Measurements from ENCODE around the gene CLSTN2. TPM values are rescaled to one million over a fixed set of nuclear protein-coding genes. Genes with fewer than 3 reads are reported as not detected.
A peak's percentile ranks its signal among the peaks of the same experiment; 100 is the strongest.

The CLSTN2 gene
- total and polyA plus RNA-seq, 2 of the 8 experiments (the other 6 are each of a cell fraction or from before 2014, with no cell fraction given) = 0.39 to 0.52 TPM

DNA sequence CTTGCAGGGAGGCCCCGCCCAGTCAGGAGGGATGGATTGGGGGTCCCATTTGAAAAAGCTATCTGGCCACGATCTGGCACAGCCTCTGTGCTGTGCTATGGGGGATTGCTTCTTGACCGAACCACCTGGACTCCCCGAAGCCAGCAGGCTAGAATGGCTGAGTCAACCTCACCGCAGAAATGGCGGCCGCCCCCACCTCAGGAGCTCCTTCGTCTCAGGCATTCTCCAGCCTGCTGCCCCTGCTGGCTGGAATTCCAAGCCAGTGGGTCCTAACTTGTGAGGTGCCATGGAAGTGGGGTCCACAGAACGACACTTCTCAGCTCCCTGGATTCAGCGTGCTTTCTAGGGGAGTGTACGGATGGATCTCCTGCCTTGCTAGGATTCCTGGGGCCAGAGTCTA lies 562.3 kb downstream of the CLSTN2 start (continued):
- TF ChIP-seq, protein P1, sequence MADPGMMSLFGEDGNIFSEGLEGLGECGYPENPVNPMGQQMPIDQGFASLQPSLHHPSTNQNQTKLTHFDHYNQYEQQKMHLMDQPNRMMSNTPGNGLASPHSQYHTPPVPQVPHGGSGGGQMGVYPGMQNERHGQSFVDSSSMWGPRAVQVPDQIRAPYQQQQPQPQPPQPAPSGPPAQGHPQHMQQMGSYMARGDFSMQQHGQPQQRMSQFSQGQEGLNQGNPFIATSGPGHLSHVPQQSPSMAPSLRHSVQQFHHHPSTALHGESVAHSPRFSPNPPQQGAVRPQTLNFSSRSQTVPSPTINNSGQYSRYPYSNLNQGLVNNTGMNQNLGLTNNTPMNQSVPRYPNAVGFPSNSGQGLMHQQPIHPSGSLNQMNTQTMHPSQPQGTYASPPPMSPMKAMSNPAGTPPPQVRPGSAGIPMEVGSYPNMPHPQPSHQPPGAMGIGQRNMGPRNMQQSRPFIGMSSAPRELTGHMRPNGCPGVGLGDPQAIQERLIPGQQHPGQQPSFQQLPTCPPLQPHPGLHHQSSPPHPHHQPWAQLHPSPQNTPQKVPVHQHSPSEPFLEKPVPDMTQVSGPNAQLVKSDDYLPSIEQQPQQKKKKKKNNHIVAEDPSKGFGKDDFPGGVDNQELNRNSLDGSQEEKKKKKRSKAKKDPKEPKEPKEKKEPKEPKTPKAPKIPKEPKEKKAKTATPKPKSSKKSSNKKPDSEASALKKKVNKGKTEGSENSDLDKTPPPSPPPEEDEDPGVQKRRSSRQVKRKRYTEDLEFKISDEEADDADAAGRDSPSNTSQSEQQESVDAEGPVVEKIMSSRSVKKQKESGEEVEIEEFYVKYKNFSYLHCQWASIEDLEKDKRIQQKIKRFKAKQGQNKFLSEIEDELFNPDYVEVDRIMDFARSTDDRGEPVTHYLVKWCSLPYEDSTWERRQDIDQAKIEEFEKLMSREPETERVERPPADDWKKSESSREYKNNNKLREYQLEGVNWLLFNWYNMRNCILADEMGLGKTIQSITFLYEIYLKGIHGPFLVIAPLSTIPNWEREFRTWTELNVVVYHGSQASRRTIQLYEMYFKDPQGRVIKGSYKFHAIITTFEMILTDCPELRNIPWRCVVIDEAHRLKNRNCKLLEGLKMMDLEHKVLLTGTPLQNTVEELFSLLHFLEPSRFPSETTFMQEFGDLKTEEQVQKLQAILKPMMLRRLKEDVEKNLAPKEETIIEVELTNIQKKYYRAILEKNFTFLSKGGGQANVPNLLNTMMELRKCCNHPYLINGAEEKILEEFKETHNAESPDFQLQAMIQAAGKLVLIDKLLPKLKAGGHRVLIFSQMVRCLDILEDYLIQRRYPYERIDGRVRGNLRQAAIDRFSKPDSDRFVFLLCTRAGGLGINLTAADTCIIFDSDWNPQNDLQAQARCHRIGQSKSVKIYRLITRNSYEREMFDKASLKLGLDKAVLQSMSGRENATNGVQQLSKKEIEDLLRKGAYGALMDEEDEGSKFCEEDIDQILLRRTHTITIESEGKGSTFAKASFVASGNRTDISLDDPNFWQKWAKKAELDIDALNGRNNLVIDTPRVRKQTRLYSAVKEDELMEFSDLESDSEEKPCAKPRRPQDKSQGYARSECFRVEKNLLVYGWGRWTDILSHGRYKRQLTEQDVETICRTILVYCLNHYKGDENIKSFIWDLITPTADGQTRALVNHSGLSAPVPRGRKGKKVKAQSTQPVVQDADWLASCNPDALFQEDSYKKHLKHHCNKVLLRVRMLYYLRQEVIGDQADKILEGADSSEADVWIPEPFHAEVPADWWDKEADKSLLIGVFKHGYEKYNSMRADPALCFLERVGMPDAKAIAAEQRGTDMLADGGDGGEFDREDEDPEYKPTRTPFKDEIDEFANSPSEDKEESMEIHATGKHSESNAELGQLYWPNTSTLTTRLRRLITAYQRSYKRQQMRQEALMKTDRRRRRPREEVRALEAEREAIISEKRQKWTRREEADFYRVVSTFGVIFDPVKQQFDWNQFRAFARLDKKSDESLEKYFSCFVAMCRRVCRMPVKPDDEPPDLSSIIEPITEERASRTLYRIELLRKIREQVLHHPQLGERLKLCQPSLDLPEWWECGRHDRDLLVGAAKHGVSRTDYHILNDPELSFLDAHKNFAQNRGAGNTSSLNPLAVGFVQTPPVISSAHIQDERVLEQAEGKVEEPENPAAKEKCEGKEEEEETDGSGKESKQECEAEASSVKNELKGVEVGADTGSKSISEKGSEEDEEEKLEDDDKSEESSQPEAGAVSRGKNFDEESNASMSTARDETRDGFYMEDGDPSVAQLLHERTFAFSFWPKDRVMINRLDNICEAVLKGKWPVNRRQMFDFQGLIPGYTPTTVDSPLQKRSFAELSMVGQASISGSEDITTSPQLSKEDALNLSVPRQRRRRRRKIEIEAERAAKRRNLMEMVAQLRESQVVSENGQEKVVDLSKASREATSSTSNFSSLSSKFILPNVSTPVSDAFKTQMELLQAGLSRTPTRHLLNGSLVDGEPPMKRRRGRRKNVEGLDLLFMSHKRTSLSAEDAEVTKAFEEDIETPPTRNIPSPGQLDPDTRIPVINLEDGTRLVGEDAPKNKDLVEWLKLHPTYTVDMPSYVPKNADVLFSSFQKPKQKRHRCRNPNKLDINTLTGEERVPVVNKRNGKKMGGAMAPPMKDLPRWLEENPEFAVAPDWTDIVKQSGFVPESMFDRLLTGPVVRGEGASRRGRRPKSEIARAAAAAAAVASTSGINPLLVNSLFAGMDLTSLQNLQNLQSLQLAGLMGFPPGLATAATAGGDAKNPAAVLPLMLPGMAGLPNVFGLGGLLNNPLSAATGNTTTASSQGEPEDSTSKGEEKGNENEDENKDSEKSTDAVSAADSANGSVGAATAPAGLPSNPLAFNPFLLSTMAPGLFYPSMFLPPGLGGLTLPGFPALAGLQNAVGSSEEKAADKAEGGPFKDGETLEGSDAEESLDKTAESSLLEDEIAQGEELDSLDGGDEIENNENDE (IDR thresholded peaks at IDR 0.05; ENCODE audit: insufficient replicate concordance, low read length) = no peak
- no peak for TF ChIP-seq SP1 (IDR thresholded peaks at IDR 0.05; ENCODE audit: low read depth, low read length)
- TF ChIP-seq, protein P2, sequence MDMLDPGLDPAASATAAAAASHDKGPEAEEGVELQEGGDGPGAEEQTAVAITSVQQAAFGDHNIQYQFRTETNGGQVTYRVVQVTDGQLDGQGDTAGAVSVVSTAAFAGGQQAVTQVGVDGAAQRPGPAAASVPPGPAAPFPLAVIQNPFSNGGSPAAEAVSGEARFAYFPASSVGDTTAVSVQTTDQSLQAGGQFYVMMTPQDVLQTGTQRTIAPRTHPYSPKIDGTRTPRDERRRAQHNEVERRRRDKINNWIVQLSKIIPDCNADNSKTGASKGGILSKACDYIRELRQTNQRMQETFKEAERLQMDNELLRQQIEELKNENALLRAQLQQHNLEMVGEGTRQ (IDR thresholded peaks at IDR 0.05; ENCODE audit: low read length) = no peak
- no peak for TF ChIP-seq RBBP5 (IDR thresholded peaks at IDR 0.05; ENCODE audit: borderline replicate concordance, low read depth, low read length)
- no peak for TF ChIP-seq CREB1 (IDR thresholded peaks at IDR 0.05)
- TF ChIP-seq TEAD4 (IDR thresholded peaks at IDR 0.05; ENCODE audit: low read depth, low read length) = peak; percentile 71
- TF ChIP-seq, protein P3, sequence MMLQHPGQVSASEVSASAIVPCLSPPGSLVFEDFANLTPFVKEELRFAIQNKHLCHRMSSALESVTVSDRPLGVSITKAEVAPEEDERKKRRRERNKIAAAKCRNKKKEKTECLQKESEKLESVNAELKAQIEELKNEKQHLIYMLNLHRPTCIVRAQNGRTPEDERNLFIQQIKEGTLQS (IDR thresholded peaks at IDR 0.05; ENCODE audit: insufficient read depth, low read depth, low read length) = no peak
- no peak for TF ChIP-seq BCL11A (IDR thresholded peaks at IDR 0.05; ENCODE audit: low read depth in 2 of 2, low read length in 2 of 2)
- TF ChIP-seq SIX5 (IDR thresholded peaks at IDR 0.05; ENCODE audit: low read depth, low read length) = no peak
- TF ChIP-seq SRF (IDR thresholded peaks at IDR 0.05; ENCODE audit: low read depth, low read length) = no peak
- peak; percentile 30; the same call in 1 of the 2 replicates for TF ChIP-seq YY1 (IDR thresholded peaks at IDR 0.05; ENCODE audit: low read depth, low read length)
- no peak for TF ChIP-seq SIRT6 (IDR thresholded peaks at IDR 0.05; ENCODE audit: low read length)

Measured in H1 (cell line).